Thymus (tissue), 11 donors: ENCODE measurements around the gene BRK1. TPM values are rescaled to one million over a fixed set of nuclear protein-coding genes. Genes with fewer than 3 reads are reported as not detected.
"Not testable (repeated sequence)": the region's sequence is repeated elsewhere in the genome, so short reads cannot be mapped to it uniquely, and the experiment has no call there.

Source experiments
- DNase-seq, 9 donors: peaks; one replicate each; pipeline ENCODE4 v3.0.0-alpha.2; 2013; ENCODE audit warnings: low spot score in 9 of 9, low read depth in 6 of 9, missing footprints in 1 of 9
- H3K27ac ChIP-seq, 2 donors: one replicate each; pipeline ENCODE4 v1.5.1; 2013; ENCODE audit warnings: control low read depth in 1 of 2, low read depth in 1 of 2, low read length in 1 of 2, mild to moderate bottlenecking in 1 of 2, moderate library complexity in 1 of 2
- H3K27me3 ChIP-seq, 2 donors: one replicate each; pipeline ENCODE4 v1.5.1; 2013; ENCODE audit warnings: low read length in 1 of 2; ENCODE audit not compliant: control insufficient read depth in 2 of 2, insufficient read depth in 1 of 2
- H3K36me3 ChIP-seq, 2 donors: one replicate each; pipeline ENCODE4 v1.5.1; 2013; ENCODE audit warnings: low read length in 1 of 2, mild to moderate bottlenecking in 1 of 2, moderate library complexity in 1 of 2; ENCODE audit not compliant: control insufficient read depth in 2 of 2, insufficient read depth in 2 of 2
- H3K4me1 ChIP-seq, 2 donors: one replicate each; pipeline ENCODE4 v1.5.1; 2013; ENCODE audit warnings: low read length in 2 of 2; ENCODE audit not compliant: control insufficient read depth in 2 of 2, insufficient read depth in 2 of 2
- H3K4me3 ChIP-seq, 2 donors: one replicate each; pipeline ENCODE4 v1.5.1; 2013; ENCODE audit warnings: low read length in 2 of 2, control low read depth in 1 of 2, mild to moderate bottlenecking in 1 of 2
- H3K9me3 ChIP-seq, 2 donors: one replicate each; pipeline ENCODE4 v1.5.1; 2013; ENCODE audit warnings: low read length in 1 of 2, mild to moderate bottlenecking in 1 of 2; ENCODE audit not compliant: control insufficient read depth in 2 of 2, insufficient read depth in 1 of 2
- WGBS: extraction: QIAGEN DNeasy Blood & Tissue Kit; methylation state at CpG from one replicate; pipeline ENCODE4 v1.1.7; 2013; 5-methylcytosine and 5-hydroxymethylcytosine counted together
- polyA plus RNA-seq: library from polyadenylated mRNA; stranded (reverse); fragments of 200-250 nt; gene quantifications from one replicate; pipeline ENCODE4 v1.2.3, GENCODE V29; 2013
- total RNA-seq: library from RNA; stranded (reverse); fragments of 120-200 nt; gene quantifications from one replicate; pipeline ENCODE4 v1.2.4, GENCODE V29; 2013
- donor health status: healthy.

BRK1 gene
- total and polyA plus RNA-seq, 2 donors, result 124 to 222 TPM

- no peak for DNase-seq
- Histone ChIP-seq H3K36me3 (peaks cover 20 to 47% of the 10 kb centered on the region in 2 donors), H3K4me3 (no peak overlapping the region), H3K27me3 (no peaks in the 10 kb centered on the region), H3K27ac (no peak overlapping the region), H3K4me1 (no peaks in the 10 kb centered on the region), H3K9me3 (no peaks in the 10 kb centered on the region)
- 98% methylated on average over 14 of the region's 14 CpGs for WGBS
These were observed 39.1 kb downstream of the BRK1 start for GRCh38 chr3:10154335-10155122.

GRCh38 chr3:10155123-10155472 is 39.6 kb downstream of the BRK1 start:
- H3K4me3 ChIP-seq, result no peak overlapping the region
- no peak overlapping the region for H3K27ac ChIP-seq
- DNase-seq, result no peak
- H3K36me3 ChIP-seq, result peaks cover 15 to 41% of the 10 kb centered on the region in 2 donors
- WGBS, result 98% methylated on average over 4 of the region's 4 CpGs
- H3K9me3 ChIP-seq, result no peaks in the 10 kb centered on the region
- no peaks in the 10 kb centered on the region for H3K27me3 ChIP-seq
- H3K4me1 ChIP-seq, result no peaks in the 10 kb centered on the region

- Histone ChIP-seq H3K27ac (no peak overlapping the region), H3K27me3 (no peaks in the 10 kb centered on the region), H3K36me3 (peaks cover 14 to 36% of the 10 kb centered on the region in 2 donors), H3K9me3 (no peaks in the 10 kb centered on the region), H3K4me1 (no peaks in the 10 kb centered on the region), H3K4me3 (no peak overlapping the region)
- 98% methylated on average over 4 of the region's 4 CpGs for WGBS
- no peak for DNase-seq
These were observed 40.2 kb downstream of the BRK1 start for GRCh38 chr3:10155658-10156057.

GRCh38 chr3:10157031-10157430 is 41.6 kb downstream of the BRK1 start:
- no peaks in the 10 kb centered on the region for H3K9me3 ChIP-seq
- no peak overlapping the region for H3K27ac ChIP-seq
- no peak for DNase-seq
- H3K36me3 ChIP-seq, result peaks cover 6 to 24% of the 10 kb centered on the region in 2 donors
- 97% methylated on average over 4 of the region's 4 CpGs for WGBS
- peaks cover 0 to 3% of the 10 kb centered on the region in 2 donors for H3K4me1 ChIP-seq
- H3K27me3 ChIP-seq, result no peaks in the 10 kb centered on the region
- H3K4me3 ChIP-seq, result no peak overlapping the region

- DNase-seq, H3K4me1 ChIP-seq, H3K9me3 ChIP-seq, H3K4me3 ChIP-seq, H3K27me3 ChIP-seq, H3K27ac ChIP-seq: not testable (repeated sequence)
- over 99% methylated on average over 6 of the region's 6 CpGs for WGBS
- H3K36me3 ChIP-seq, result peaks cover 0 to 18% of the 10 kb centered on the region in 2 donors
These were observed 43.1 kb downstream of the BRK1 start for GRCh38 chr3:10158555-10158954.

- Histone ChIP-seq H3K4me1 (peaks cover 0 to 12% of the 10 kb centered on the region in 2 donors), H3K9me3 (no peaks in the 10 kb centered on the region), H3K4me3 (no peak overlapping the region), H3K36me3 (peaks cover 0 to 5% of the 10 kb centered on the region in 2 donors), H3K27me3 (peaks cover 0 to 10% of the 10 kb centered on the region in 2 donors), H3K27ac (peak overlapping the region in 1 of 2 donors; percentile 27)
- WGBS, result 95% methylated on average over 1 of the region's 1 CpG
- DNase-seq, result no peak
These were observed 44.9 kb downstream of the BRK1 start for GRCh38 chr3:10160346-10160745.

GRCh38 chr3:10160925-10161324 is 45.5 kb downstream of the BRK1 start:
- Histone ChIP-seq H3K36me3 (no peaks in the 10 kb centered on the region), H3K27me3 (peaks cover 0 to 12% of the 10 kb centered on the region in 2 donors), H3K27ac (no peak overlapping the region), H3K9me3 (no peaks in the 10 kb centered on the region), H3K4me3 (no peak overlapping the region), H3K4me1 (peaks cover 0 to 12% of the 10 kb centered on the region in 2 donors)
- 93% methylated on average over 6 of the region's 6 CpGs for WGBS
- DNase-seq, result no peak

GRCh38 chr3:10162185-10162584 is 46.7 kb downstream of the BRK1 start:
- H3K27ac ChIP-seq, result no peak overlapping the region
- no peaks in the 10 kb centered on the region for H3K9me3 ChIP-seq
- no peak overlapping the region for H3K4me3 ChIP-seq
- DNase-seq, result no peak
- H3K36me3 ChIP-seq, result no peaks in the 10 kb centered on the region
- H3K27me3 ChIP-seq, result peaks cover 0 to 12% of the 10 kb centered on the region in 2 donors
- WGBS, result 90% methylated on average over 6 of the region's 6 CpGs
- H3K4me1 ChIP-seq, result peaks cover 0 to 12% of the 10 kb centered on the region in 2 donors

GRCh38 chr3:10164201-10164545 is 48.7 kb downstream of the BRK1 start:
- WGBS, result 78% methylated on average over 12 of the region's 12 CpGs
- DNase-seq, H3K4me3 ChIP-seq, H3K36me3 ChIP-seq, H3K27ac ChIP-seq: not testable (repeated sequence)
- H3K27me3 ChIP-seq, result peaks cover 0 to 12% of the 10 kb centered on the region in 2 donors
- H3K4me1 ChIP-seq, result peaks cover 0 to 12% of the 10 kb centered on the region in 2 donors
- H3K9me3 ChIP-seq, result peaks cover 1 to 11% of the 10 kb centered on the region in 2 donors
